GM12891 (cell line): Measurements from ENCODE around the gene ZBTB33.

ENCODE experiments used
- POLR2A ChIP-seq: IDR thresholded peaks from 2 replicates; pipeline ENCODE4 v1.6.1; 2011; ENCODE audit warnings: low read depth, low read length, control low read depth
- POLR2AphosphoS5 ChIP-seq: IDR thresholded peaks from 2 replicates; pipeline ENCODE4 v1.6.1; 2011; ENCODE audit warnings: low read depth, low read length, control low read depth
- TAF1 ChIP-seq: IDR thresholded peaks from 2 replicates; pipeline ENCODE4 v1.6.1; 2011; ENCODE audit warnings: low read depth, low read length, control low read depth

GRCh38 chrX:120253784-120254183 lies 3.2 kb downstream of the ZBTB33 start:
- TF ChIP-seq POLR2A (no peak), POLR2AphosphoS5 (no peak), TAF1 (no peak)
